ENCODE results near the gene EGLN3. TPM values are rescaled to one million over a fixed set of nuclear protein-coding genes. Genes with fewer than 3 reads are reported as not detected.
"Not testable (repeated sequence)": the region's sequence is repeated elsewhere in the genome, so short reads cannot be mapped to it uniquely, and the experiment has no call there.

The EGLN3 gene
- total and polyA plus RNA-seq, 8 donors = 13.9 to 71.2 (median 26.6) TPM

DNA sequence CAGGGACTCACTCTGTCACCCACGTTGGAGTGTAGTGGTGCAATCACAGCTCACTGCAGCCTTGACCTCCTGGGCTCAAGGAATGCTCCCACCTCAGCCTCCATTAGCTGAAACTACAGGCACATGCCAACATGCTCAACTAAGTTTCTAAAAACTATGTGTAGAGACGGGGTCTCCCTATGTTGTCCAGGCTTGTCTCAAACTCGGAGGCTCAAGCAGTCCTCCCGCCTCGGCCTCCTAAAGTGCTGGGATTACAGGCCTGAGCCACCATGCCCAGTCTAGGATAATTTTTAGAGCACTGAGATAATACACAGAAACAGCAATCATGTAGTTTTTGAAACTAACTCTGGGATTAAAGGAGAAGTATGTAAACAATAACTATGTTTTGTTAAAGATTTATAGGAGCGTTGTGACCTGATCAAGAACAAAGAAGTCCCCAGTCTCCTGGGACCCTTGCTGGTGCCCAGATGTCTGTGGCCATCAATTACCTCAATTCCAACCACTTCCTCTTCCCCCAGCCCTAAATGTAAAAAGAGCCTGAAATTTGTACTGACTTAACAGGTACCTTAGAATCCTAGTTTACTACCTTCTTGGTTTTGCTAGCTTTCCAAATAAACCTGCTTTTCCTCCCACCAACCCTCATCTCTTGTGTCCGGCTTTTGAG lies 28.9 kb upstream of the EGLN3 start:
- no peak for DNase-seq

GRCh38 chr14:33978892-33979612 lies 28.2 kb upstream of the EGLN3 start:
- 76 to 90% (median 83%) methylated on average over 8 of the region's 8 CpGs for WGBS, 5 donors
- Histone ChIP-seq H3K9me3 (no peaks in the 10 kb centered on the region), H3K27ac (no peak overlapping the region), H3K36me3 (no peaks in the 10 kb centered on the region), H3K4me3 (no peak overlapping the region), H3K27me3 (no peaks in the 10 kb centered on the region), H3K4me1 (no peaks in the 10 kb centered on the region)
- DNase-seq = peak in 1 of 2 donors; percentile 26
- intact Hi-C loops (cut with DNase I; ENCODE audit: low total_unique reads) = no loop called here
- TF ChIP-seq EP300 (IDR thresholded peaks at IDR 0.05) (no peak), POLR2AphosphoS5 (IDR thresholded peaks at IDR 0.05) (no peak), POLR2A (IDR thresholded peaks at IDR 0.05) (no peak)
- TF ChIP-seq, protein P1, sequence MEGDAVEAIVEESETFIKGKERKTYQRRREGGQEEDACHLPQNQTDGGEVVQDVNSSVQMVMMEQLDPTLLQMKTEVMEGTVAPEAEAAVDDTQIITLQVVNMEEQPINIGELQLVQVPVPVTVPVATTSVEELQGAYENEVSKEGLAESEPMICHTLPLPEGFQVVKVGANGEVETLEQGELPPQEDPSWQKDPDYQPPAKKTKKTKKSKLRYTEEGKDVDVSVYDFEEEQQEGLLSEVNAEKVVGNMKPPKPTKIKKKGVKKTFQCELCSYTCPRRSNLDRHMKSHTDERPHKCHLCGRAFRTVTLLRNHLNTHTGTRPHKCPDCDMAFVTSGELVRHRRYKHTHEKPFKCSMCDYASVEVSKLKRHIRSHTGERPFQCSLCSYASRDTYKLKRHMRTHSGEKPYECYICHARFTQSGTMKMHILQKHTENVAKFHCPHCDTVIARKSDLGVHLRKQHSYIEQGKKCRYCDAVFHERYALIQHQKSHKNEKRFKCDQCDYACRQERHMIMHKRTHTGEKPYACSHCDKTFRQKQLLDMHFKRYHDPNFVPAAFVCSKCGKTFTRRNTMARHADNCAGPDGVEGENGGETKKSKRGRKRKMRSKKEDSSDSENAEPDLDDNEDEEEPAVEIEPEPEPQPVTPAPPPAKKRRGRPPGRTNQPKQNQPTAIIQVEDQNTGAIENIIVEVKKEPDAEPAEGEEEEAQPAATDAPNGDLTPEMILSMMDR (IDR thresholded peaks at IDR 0.05) = no peak

More for the DNA sequence above, 28.9 kb upstream of the EGLN3 start:
- no peaks in the 10 kb centered on the region for H3K36me3 ChIP-seq
- WGBS, 5 donors = 57 to 77% (median 75%) methylated on average over 7 of the region's 7 CpGs
- intact Hi-C loops (cut with DNase I; ENCODE audit: low total_unique reads) = no loop called here
- TF ChIP-seq POLR2A (IDR thresholded peaks at IDR 0.05) = no peak
- no peaks in the 10 kb centered on the region for H3K4me1 ChIP-seq
- no peaks in the 10 kb centered on the region for H3K27me3 ChIP-seq
- H3K9me3 ChIP-seq = no peaks in the 10 kb centered on the region
- H3K4me3 ChIP-seq = no peak overlapping the region
- no peak overlapping the region for H3K27ac ChIP-seq

DNA sequence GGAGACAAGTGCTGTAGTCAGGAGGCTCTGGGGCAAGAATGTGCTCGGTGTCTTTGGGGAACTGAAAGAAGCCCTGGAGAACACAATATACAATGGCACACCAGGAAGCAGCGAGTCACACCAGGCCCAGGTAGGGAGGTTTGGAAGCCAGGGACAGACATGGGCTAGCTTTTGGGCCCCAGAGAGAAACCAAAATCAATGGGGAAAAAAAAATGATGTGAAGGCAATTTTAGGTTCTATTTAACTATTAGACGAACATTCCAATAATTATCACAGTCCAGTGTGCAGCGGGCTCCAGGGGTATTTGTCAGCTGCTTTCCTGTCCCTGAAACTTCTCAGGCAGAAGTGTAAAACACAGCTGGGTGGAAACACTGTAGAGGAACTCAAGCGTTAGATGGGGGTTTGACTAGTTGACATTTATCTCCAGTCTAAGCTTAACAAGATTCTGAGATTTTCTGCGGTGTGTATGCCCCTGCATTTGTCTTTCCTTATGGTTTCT lies 21.8 kb upstream of the EGLN3 start:
- Histone ChIP-seq H3K27ac (no peak overlapping the region), H3K4me3 (no peak overlapping the region), H3K9me3 (peaks cover 0 to 7% (median 2%) of the 10 kb centered on the region in 4 donors), H3K27me3 (no peaks in the 10 kb centered on the region), H3K4me1 (no peaks in the 10 kb centered on the region), H3K36me3 (no peaks in the 10 kb centered on the region)
- intact Hi-C loops (cut with DNase I; ENCODE audit: low total_unique reads) = no loop called here
- 86 to 91% (median 90%) methylated on average over 6 of the region's 6 CpGs for WGBS, 5 donors
- DNase-seq = no peak
- TF ChIP-seq POLR2A (IDR thresholded peaks at IDR 0.05) (no peak), EP300 (IDR thresholded peaks at IDR 0.05) (no peak), POLR2AphosphoS5 (IDR thresholded peaks at IDR 0.05) (no peak)
- TF ChIP-seq, protein P1 (IDR thresholded peaks at IDR 0.05) = no peak

DNA sequence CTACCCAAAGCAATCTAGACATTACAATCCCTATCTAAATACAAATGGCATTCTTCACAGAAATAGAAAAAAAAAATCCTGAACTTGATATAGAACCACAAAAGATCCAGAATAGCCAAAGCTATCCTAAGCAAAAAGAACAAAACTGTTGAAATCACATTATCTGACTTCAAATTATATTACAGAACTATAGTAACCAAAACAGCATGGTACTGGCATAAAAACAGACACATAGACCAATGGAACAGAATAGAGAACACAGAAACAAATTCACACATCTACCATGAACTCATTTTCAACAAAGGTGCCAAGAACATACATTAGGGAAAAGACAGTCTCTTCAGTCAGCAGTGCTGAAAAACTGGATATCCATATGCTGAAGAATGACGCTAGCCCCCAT lies 19.0 kb upstream of the EGLN3 start:
- H3K36me3 ChIP-seq; H3K27ac ChIP-seq; intact Hi-C loops (cut with DNase I; ENCODE audit: low total_unique reads); H3K4me1 ChIP-seq; H3K27me3 ChIP-seq; DNase-seq; H3K4me3 ChIP-seq; H3K9me3 ChIP-seq: not testable (repeated sequence)
- 100% methylated on average over 1 of the region's 1 CpG for WGBS, 5 donors

DNA sequence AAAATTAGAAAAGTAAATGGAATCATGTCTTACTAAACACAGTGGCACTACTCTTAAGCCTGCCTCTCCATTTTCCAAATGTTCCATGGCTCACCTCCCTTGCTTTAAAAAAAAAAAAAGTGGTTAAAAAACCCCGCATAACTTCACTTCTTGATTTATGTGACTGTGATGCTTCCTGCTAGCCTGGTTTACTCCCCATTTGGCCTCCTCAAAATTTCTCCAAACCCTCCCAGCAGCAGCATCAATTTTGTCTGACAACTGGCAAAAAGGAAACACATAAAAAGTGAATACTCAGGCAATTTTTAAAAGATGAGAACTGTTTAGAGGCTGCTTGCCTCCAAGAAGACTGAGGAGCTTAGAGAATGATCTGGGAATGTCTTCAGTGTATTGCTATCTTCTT lies 17.8 kb upstream of the EGLN3 start:
- H3K4me3 ChIP-seq = no peak overlapping the region
- no peak overlapping the region for H3K27ac ChIP-seq
- H3K9me3 ChIP-seq = peaks cover 0 to 7% (median 2%) of the 10 kb centered on the region in 4 donors
- 48 to 80% (median 64%) methylated on average over 1 of the region's 1 CpG for WGBS, 5 donors
- intact Hi-C loops (cut with DNase I; ENCODE audit: low total_unique reads) = no loop called here
- no peaks in the 10 kb centered on the region for H3K27me3 ChIP-seq
- TF ChIP-seq POLR2AphosphoS5 (IDR thresholded peaks at IDR 0.05) = no peak
- TF ChIP-seq, protein P1 (IDR thresholded peaks at IDR 0.05) = no peak
- no peak for TF ChIP-seq POLR2A (IDR thresholded peaks at IDR 0.05)
- no peak for TF ChIP-seq EP300 (IDR thresholded peaks at IDR 0.05)
- DNase-seq = peak in 1 of 2 donors; percentile 41
- H3K36me3 ChIP-seq = no peaks in the 10 kb centered on the region
- no peaks in the 10 kb centered on the region for H3K4me1 ChIP-seq
